Left ventricle myocardium superior (tissue), 1 donor: ENCODE data around the gene CACNA1A. TPM values are rescaled to one million over a fixed set of nuclear protein-coding genes. Genes with fewer than 3 reads are reported as not detected.
"Not testable (repeated sequence)": the region's sequence is repeated elsewhere in the genome, so short reads cannot be mapped to it uniquely, and the experiment has no call there.

Experiments
- ATAC-seq: fragments of 200-7000 bp; cut with Tn5 transposase; one replicate; pipeline ENCODE4 v1.9.1; 2020; ENCODE audit warnings: mild to moderate bottlenecking, moderate library complexity
- DNase-seq: peaks from one replicate; pipeline ENCODE4 v3.0.0-alpha.2; 2020
- intact Hi-C: fragments of 100-400 bp; cut with micrococcal nuclease; formaldehyde crosslinking; loops from one replicate; pipeline ENCODE4 v1.11.0; 2022
- total RNA-seq: library from RNA; stranded (reverse); fragmentation: NEBNext Ultra II Directional; extraction: Animal tissue kit (Norgen Biotek cat#: 25700); gene quantifications from one replicate; pipeline ENCODE4 v1.2.1, GENCODE V29; 2021
- donor health status: DM: no; HTN: yes; CAD: no; lungs with severe emphysema.

The CACNA1A gene
- total RNA-seq, 1 donor from 2014 or later, result 0.42 TPM

DNA sequence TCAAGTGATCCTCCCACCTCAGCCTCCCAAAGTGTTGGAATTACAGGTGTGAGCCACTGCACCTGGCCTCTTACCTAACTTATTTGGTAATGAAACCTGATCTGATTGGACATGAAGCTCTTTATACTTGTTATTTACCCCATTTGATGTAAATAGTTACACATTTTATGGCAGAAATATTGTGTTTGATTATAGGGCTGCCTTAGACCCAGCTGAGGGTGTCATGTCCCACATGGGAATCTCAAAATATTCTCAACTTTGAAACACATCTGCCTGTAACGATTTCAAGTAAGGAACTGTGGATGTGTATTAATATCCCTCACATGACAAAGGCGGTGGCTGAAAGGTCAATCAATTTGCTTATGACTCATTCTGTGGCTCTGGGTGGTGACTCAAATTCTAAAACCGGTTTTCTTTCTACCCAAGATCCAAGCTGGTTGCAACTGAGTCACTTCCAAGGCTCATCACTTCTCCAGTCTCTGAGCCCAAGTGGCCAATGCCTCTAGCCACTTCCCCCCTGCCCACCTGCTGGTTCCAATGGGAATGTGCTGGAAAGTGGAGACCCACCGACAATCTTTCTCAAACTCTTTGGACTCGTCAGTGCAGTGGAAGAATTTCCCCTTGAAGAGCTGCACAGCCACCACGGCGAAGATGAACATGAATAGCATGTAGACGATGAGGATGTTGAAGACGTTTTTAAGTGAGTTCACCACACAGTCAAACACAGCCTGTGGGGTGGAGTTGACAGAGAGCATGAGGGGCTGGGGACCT, 245.2 kb downstream of the CACNA1A start:
- no peak for ATAC-seq
- DNase-seq, result no peak
- intact Hi-C loops, result loop anchor here (5.0 kb wide), 2 partner anchors 64 to 284 kb away; no protein-coding TSS in a partner anchor

DNA sequence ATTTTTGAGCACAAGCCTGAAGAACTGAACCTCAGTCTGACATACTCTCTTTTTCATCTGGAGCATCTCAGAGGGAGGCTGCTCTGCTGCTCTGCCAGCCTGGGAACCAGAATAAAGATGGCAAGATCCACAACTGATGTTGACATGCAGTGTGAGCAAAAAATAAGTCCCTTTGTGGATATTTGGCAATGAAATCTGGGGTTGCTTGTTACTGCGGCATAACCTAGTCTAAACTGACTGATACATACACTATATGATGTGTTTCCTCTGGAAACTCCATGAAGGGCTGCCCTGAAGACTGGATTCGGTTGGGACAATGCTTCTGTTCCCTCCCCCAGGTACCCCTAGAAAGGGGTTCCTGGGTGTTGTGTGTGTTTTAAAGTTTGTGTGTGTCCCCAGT, 249.4 kb downstream of the CACNA1A start:
- no peak for ATAC-seq
- intact Hi-C loops, result no loop called here
- no peak for DNase-seq

- intact Hi-C loops, ATAC-seq, DNase-seq: not testable (repeated sequence)
Observed at GRCh38 chr19:13256398-13256797, 249.9 kb downstream of the CACNA1A start.

GRCh38 chr19:13255719-13256059, 250.6 kb downstream of the CACNA1A start:
- intact Hi-C loops, result no loop called here
- DNase-seq (no peak), ATAC-seq (no peak)

DNA sequence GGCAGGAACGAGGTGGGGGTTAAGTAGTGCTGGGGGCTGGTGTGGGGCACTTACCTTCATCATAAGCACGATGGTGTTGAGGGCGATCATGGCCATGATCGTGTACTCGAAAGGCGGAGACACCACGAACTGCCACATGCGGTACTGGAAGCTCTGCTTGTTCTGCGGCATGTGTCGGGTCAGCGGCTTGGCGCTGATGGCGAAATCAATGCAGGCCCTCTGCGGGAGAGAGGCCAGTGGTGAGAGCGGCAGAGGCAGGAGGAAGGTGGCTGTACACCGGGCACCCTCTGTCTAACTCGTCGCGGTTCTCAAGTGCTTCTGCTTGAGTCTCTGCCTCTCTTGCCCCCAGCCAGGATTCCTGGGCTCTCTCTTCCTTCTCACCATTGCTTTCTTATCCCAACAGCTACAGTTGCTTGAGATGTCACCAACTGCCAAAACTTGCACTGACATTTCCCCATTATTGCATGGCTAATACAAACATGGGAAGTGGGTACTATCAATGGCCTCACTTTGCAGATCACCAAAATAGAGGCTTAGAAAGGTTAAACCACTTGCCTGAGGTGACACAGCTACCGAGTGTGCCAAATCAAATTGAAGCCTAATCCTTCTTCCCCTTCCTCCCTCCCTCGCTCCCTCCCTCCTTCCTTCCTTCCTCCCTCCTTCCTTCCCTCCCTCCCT, 251.1 kb downstream of the CACNA1A start:
- ATAC-seq (no peak), DNase-seq (no peak)
- intact Hi-C loops, result no loop called here

- ATAC-seq (no peak), DNase-seq (no peak)
- intact Hi-C loops, result no loop called here
Observed at GRCh38 chr19:13252569-13253335, 253.5 kb downstream of the CACNA1A start.

GRCh38 chr19:13244920-13245319, 261.4 kb downstream of the CACNA1A start:
- intact Hi-C loops, result no loop called here

GRCh38 chr19:13241231-13242104, 264.8 kb downstream of the CACNA1A start:
- DNase-seq (no peak), ATAC-seq (no peak)
- intact Hi-C loops, result no loop called here

More at GRCh38 chr19:13244920-13245319, 261.4 kb downstream of the CACNA1A start:
- DNase-seq, result no peak
- ATAC-seq, result no peak

DNA sequence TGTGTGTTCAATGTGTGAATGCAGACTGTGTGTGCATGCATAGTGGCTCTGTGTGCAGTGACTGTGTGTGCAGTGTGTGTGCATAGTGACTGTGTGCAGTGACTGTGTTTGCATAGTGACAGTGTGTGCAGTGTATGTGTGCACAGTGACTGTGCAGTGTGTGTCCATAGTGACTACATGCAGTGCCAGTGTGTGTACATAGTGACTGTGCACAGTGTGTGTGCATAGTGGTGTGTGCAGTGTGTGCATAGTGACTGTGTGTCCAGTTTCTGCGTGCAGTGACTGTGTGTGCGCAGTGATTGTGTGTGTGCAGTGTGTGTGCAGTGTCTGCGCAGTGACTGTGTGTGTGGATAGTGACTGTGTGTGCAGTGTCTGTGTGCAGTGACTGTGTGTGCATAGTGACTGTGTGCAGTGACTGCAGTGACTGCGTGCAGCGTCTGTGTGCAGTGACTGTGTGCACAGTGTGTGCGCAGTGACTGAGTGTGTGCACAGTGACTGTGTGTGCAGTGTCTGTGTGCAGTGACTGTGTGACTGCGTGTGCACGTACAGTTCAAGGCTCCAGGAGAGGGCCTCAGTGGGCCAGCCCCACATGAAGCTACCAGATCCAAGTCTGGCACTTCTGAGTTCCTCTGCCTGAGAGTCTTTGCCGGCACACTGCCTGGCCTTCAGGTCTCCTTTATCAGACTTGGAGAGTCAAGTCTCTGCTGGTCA, 265.8 kb downstream of the CACNA1A start:
- intact Hi-C loops, result no loop called here
- ATAC-seq (no peak), DNase-seq (no peak)

DNA sequence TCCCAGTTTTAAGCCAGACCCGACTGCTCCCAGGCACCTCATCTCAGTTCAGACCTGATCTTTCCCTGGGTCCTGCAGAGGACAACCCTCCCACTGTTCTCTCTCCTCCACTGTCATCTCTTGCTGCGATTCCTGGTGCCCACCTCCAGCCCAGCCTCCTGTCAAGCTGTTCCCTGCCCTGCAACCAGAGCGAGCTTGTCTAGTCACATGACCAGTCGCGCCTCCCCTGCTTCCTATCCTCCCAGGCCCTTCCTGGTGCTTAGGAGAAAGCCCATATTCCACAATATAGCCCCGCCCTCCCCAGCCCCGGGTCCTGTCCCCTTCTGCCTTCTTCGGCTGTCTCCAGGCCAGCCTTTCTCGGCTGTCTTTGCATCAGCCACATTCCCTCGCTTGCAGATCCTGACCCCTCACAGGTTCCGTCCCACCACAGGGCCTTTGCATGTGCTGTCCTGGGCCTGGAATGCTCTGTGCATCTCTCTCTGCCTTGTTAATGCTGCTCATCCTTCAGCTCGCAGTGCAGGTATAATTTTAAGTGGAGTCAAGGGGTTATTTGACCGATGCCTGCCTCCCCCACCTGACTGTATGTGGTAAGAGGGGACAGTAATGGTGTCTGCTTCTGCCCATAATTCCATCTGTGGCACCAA, 267.3 kb downstream of the CACNA1A start:
- ATAC-seq (no peak), DNase-seq (no peak)
- intact Hi-C loops, result no loop called here

DNA sequence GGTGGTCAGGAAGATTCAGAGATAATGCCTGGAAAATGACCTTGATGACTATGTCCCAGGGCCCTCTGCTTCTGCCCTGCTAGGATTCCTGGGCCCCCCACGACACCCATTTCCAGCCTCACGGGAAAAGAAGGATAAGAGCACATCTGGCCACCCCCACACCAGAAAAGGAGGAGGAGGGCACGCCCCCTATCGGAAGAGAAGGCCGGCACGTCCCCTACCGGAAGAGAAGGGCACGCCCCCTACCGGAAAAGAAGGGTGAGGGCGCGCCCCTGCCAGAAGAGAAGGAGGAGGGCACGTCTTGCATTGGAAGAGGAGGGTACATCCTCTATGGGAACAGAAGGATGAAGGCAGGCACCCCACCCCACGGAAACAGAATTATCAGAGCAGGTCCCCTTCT, 271.8 kb downstream of the CACNA1A start:
- ATAC-seq (no peak), DNase-seq (no peak)
- intact Hi-C loops, result no loop called here

- no peak for ATAC-seq
- intact Hi-C loops, result no loop called here
- DNase-seq, result no peak
Observed at GRCh38 chr19:13231663-13232062, 274.6 kb downstream of the CACNA1A start.

DNA sequence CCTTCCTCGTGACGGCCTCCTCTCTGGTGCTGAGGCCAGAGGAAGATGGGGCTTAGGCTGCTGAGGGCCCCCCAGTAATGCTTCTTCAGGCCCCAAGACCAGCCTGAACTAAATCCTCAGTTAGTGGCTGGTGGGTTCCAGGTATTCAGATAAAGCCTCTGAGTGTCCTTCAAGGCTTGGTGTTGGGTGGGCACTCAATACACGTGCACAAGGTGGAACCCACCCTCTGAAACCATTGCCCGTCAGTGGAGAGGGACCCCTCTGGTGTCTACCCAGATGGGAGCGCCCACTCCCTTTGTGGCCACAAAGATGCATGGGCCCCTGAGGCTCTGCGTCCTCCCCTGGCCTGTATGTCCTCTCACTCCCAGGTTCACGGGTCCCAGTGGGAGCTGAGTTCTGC, 277.0 kb downstream of the CACNA1A start:
- intact Hi-C loops, result no loop called here
- no peak for ATAC-seq
- no peak for DNase-seq

- intact Hi-C loops, result no loop called here
- ATAC-seq, result no peak
- DNase-seq, result no peak
Observed at GRCh38 chr19:13228561-13228960, 277.7 kb downstream of the CACNA1A start.

GRCh38 chr19:13226983-13227382, 279.3 kb downstream of the CACNA1A start:
- ATAC-seq (no peak), DNase-seq (no peak)

DNA sequence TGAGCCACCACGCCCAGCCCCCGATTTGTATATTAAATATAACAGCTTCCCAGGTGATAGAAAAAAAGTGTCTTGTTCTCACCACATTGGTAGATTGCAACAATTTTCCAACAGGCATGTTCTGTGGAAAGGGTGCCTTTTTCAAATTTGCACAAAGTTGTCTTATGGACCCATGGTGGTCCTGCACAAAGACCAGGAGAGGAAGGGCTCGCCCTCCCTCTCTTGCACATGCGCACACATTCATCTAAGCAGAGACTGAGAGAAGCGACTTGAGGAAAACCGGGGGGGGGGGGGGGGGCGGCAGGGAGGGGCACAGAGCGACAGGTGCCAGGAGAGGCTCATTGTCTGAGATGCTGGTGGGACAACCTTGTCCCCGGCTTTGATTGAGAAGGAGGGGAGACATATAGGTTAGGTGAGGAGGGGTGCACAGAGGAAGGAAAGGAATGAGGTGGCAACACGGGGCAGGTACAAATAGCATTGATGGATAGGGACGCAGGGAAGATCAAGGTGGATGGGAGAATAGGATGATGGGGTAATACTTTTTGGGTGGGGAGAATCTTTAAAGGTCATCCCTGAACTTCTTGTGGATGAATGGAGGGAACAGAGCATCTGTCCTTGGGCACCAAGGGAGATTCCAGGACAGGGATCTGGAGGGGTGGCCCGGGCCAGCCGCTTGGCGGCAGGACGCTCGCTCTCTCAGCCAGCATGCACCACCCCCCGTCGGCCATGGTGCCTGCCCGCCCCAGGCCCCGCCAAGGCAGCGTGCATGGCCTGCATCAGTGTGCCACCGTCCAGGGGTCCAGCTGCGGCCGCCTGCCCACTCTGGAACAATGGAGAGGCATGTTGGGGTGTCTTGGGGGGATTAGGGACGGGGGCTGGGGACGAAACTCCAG, 280.1 kb downstream of the CACNA1A start:
- ATAC-seq (no peak), DNase-seq (no peak)

More at GRCh38 chr19:13226983-13227382, 279.3 kb downstream of the CACNA1A start:
- intact Hi-C loops, result no loop called here

DNA sequence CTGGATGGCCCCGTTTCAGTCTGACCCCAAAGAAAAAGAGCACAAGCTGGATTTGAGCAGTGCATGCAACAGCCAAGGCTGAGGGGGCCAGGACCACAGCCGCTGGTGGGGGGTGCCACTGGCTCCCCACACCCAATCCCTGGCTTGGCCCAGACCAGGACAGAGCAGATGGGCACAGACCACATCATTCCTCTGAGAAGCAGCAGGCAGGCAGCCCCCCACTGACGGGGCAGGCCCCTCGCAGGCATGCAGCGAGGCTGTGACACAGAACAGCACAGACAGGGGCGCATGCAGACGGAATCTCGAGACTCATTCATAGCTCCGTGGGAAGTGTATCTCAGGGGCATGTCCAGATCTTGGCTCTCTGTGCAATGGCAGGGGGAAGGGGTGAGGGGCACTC, 281.2 kb downstream of the CACNA1A start:
- ATAC-seq (no peak), DNase-seq (no peak)
- intact Hi-C loops, result no loop called here

More for the DNA sequence above, 280.1 kb downstream of the CACNA1A start:
- intact Hi-C loops, result no loop called here
